GM18505 (cell line): Measurements from ENCODE around the gene KLK7.
"Not testable (repeated sequence)": the region's sequence is repeated elsewhere in the genome, so short reads cannot be mapped to it uniquely, and the experiment has no call there.

Source experiments
- ATAC-seq: cut with Tn5 transposase; IDR thresholded peaks from one replicate; pipeline ENCODE4 v1.9.1; 2021; ENCODE audit not compliant: unreplicated experiment
- POLR2A ChIP-seq: IDR thresholded peaks from 4 replicates; pipeline ENCODE4 v1.6.1; 2011; ENCODE audit warnings: borderline replicate concordance; ENCODE audit not compliant: insufficient read depth, insufficient read length; ENCODE audit errors: extremely low read depth

KLK7 gene

DNA sequence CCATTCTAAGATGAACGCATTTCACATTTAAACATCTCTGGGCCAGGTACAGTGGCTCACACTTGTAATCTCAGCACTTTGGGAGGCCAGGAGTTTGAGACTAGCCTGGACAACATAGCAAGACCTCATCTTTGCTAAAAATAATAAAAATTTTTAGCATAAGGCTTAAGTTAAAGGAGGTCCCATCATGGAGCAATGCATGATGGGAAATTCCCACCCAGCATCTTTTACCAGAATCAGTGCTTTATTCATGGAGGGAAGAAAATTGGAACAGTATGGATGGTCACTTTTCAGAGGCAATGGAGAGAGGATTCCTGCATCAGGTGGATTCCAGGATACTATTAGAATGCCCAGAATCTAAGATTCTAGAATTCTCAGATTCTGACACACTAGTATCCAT, 21.5 kb upstream of the KLK7 start:
- ATAC-seq, result no peak
- no peak for TF ChIP-seq POLR2A

DNA sequence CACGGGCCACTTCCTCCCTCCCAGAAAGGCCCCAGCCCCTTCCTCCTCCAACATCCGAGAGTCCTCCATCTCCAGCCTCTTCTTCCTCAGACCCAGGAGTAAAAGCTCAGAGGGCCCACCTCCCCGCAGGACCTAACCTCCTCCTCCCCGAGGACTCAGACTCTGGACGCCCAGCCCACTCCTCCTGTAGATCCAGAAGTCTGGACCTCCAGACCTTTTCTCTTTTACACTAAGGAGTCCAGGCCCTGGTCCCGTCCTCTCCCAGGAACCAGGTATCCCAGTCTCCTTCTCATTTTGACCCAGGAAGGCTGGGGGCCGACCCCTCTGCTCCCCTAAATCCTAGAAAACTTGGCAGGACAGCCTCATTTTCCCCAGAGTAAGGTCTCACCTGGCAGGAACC, 19.6 kb upstream of the KLK7 start:
- no peak for TF ChIP-seq POLR2A
- no peak for ATAC-seq

DNA sequence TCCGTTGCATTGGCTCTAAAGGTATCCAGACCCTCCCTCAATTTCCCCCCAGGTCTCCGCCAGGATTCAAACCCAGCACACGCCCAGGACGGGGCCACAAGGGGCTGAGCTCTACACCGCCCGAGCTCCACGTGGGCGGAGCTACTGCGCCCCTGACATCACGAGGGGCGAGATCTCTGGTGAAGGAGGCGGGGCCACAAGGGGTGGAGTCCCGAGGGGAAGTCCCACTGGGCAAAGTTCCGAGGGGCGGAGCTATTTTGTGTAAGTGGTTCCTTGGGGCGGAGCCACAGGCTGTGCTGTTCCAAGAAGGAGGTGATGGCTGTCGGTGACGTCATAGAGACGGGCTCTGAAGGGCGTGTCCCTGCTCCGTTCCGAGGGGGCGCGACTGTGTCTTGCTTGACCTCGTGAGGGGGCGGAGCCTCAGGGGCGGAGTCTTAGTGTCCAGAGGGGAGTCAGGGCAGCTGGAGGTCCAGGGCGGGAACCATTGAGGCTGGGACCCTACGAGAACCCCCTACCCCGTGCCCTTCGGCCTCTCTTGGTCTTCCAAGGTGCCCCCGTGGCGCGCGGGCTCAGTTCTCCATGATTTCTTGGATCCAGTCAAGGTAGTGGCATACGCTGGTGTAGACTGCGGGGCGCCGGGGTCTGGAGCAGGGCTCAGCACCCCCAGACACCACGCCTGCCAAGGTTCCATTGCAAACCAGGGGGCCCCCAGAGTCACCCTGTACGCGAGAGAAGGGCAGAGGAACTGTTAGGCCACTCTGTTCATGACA, 19.0 kb upstream of the KLK7 start:
- no peak for TF ChIP-seq POLR2A
- no peak for ATAC-seq

DNA sequence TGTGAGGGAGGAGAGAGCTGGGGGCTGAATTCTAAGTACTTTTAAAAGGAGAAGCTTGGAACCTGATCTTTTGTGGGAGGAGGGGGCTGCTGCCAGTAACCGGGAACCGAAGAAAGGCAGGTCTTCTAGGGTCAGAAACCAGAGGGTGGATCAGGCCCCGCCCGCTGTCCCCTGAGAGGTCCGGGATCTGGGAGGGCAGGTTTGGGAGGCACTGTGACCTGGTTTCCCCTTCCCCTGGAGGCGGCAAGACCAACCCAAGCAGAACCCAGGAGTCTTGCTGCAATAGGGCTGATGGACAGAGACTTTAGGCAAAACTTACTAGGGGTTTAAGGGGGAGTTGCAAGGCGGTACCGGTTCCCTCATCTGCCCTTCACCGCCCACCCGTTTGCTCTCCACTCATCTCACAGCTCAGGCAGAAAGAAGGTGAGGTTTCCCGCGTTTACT, 18.4 kb upstream of the KLK7 start:
- ATAC-seq, result no peak
- no peak for TF ChIP-seq POLR2A

DNA sequence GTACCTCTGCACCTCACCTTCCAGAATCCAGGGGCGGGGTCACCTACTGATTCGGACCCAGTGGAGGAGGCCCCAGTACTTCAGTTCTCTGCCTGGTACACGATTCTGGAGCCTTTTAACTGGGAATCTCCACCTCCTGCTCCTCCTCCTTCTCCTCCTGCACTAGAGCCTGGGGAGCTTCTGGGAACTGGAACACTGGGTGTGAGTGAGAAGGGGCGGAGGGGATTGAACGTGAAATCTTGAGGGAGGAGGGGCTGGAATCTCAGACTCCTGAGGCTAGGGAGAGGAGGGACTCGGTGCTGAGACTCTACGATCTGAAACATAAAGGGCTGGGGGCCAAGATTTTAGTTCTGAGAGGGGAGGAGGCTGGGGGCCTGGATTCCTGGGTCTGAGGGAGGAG, 17.8 kb upstream of the KLK7 start, which contains the start of gene KLK8:
TSS of gene KLK8 (minus strand) at position 90 of the 400 bp plus-strand sequence. CDS start 437 bp downstream, outside the sequence.
- no peak for TF ChIP-seq POLR2A
- no peak for ATAC-seq

DNA sequence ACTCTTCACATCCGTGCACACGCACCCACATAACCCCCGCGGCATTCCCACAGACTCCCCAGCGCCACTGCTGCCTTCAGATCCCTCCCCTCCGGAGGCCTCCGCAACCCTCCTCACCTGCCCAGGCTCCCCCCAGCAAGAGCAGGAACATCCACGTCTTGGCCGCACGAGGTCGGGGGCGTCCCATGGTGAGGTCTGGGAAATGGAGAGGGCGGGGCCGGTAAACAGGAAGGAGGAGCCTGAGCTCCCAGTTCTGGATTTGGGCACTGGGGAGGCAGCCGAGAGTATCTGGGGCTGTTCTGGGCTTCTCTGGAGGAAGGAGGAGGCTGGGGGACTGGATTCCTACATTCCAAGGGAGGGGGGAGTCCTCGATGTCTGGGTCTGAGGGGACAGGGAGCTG, 17.3 kb upstream of the KLK7 start:
- no peak for ATAC-seq
- no peak for TF ChIP-seq POLR2A

DNA sequence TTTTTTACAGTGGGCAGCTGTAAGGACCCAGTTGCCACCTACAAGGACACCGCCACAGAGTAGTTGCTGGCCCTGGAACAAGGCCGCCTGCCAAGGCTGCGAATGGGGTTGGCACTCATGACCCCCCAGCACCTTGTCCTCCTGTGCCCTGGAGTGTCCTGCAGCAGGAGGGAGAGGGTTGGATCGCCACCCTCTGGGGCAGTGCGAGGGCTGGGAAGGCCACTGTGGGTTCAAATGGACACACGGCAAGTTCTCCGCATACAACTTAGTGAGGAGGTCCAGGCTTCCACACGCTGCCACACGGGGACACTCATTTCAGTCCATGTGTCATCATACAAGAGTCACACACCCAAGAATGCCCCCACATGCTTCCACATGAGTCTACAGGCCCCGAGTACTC, 16.7 kb upstream of the KLK7 start:
- no peak for TF ChIP-seq POLR2A
- no peak for ATAC-seq

DNA sequence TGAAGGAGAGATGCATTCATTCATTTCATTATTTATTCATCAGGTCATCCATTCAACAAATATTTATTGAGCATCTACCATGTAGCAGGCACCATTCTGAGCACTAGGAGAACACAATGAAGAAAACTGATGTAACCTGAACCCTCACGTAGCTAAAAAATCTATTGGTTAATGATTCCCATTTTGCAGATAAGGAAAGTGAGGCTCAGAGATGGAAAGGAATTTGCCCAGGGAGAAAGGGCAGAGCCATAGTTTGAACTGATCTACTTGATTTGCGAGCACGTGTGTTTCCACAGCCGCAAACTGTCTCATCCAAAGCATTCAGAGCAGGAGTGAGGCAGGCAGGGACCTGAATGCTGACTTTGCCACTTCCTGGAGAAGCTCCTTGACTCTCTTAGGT, 15.0 kb upstream of the KLK7 start:
- no peak for ATAC-seq
- TF ChIP-seq POLR2A, result no peak

DNA sequence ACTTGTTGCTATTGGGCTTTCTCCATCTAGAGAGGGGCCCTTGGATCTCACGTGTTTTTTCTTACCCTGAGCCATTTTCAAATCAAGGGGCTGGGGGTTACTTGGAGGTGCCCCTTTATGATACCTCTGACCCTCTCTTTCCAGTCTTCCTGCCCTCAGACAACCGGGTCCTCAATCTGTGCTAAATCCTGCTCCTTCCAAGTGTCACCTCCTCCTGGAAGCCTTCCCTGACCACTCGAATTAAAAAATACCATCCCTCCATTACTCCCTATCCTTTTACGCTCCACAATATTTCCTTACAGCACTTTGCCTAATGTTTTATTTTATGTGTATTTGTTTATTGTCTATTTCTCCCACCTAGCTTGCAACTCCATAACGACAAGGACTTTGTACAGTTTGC, 14.3 kb upstream of the KLK7 start:
- no peak for ATAC-seq
- TF ChIP-seq POLR2A, result no peak

DNA sequence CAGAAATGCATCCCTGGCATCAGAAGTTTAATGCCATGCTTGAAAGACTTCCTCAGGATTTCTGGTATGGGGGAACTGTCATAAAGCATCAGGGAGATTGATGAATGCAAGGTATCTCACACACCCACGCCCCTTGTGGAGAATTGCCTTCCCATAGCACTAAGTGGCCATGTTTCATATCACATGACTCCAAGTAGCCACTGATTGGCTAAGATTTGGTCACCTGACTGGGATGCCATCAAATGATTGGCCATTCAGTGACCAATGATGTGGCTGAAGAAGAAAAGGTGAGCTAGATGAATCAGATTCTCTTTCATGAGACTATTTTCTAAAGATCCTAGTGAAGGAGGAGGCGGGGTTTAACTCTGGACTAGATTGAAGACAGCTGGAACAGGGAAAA, 10.4 kb upstream of the KLK7 start:
- no peak for TF ChIP-seq POLR2A
- ATAC-seq, result no peak

DNA sequence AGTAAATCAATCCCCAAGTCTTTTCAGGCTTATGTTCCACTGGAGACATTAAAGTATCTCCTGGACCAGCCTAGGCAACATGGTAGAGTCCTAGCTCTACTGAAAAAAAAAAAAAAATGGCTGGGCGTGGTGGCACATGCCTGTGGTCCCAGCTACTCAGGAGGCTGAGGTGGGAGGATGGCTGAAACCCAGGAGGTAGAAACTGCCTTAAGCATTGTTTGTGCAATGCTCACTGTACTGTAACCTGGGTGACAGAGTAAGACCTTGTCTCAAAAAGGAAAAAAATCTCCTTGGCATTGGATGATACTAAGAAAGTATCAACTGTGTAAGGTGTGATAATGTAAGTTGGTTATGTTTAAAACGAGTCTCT, 8.9 kb upstream of the KLK7 start:
- no peak for TF ChIP-seq POLR2A
- ATAC-seq, result no peak

DNA sequence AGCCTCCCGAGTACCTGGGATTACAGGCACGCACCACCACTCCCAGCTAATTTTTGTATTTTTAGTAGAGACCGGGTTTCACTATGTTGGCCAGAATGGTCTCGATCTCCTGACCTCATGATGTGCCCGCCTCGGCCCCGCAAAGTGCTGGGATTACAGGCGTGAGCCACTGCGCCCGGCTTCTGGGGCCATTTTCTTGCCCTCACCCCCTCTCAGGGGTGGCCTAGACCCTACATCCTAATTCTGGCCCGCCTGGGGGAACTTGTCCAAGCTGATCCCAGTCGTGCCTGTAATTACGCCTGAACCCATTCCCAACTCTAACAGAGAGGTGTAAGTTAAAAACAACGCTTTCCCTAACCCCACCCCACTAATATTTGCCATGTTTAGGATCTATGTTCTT, 699 bp upstream of the KLK7 start:
- ATAC-seq, result not testable (repeated sequence)

DNA sequence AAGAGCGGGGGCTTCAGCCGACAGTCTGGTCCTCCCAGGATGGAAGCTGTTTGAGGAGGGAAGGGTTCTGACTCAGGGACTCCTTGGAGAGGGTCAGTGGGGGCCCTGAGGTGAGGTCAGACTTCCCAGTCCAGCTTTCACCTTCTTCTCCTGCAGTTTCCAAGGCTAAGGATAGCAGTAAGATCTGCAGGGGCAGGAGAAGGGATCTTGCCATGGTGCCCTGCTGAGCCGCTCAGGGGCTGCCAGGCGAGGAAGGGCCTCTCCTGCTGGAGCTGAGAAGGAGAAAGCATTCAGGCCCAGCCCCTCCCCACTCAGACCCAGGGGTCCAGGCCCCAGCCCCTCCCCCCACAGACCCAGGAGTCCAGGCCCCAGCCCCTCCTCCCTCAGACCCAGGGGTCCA, 1.5 kb downstream of the KLK7 start:
- no peak for ATAC-seq
- no peak for TF ChIP-seq POLR2A

DNA sequence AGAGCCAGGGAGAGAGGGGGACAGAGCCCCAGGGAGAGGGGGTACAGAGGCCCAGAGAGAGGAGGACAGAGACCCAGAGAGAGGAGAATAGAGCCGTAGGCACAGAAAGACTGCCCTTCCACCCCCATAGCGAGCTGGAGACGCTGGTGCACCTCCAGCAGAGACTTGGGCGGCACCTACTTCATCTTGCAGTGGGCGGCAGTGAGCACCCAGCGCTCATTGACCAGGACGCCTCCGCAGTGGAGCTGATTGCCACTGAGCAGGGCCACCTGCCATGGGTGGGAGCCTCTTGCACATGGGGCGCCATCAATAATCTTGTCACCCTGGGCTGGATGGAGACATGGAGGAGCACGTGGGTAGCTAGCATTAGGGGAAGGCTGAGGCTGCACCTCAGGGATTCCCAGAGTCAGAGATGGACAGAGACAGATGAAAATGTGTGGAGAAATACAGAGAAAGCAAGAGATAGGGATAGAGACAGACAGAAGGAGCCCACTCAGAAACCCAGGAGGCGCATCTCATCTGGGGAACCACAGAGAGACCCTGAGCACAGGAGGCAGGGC, 2.0 kb downstream of the KLK7 start:
- no peak for ATAC-seq
- TF ChIP-seq POLR2A, result no peak
